ENCODE data around the gene AIF1L.
A peak's percentile ranks its signal among the peaks of the same experiment; 100 is the strongest.
"Not testable (repeated sequence)": the region's sequence is repeated elsewhere in the genome, so short reads cannot be mapped to it uniquely, and the experiment has no call there.

The AIF1L gene

GRCh38 chr9:131099845-131100244, 3.5 kb downstream of the AIF1L start:
- DNase-seq = not testable (repeated sequence)

DNA sequence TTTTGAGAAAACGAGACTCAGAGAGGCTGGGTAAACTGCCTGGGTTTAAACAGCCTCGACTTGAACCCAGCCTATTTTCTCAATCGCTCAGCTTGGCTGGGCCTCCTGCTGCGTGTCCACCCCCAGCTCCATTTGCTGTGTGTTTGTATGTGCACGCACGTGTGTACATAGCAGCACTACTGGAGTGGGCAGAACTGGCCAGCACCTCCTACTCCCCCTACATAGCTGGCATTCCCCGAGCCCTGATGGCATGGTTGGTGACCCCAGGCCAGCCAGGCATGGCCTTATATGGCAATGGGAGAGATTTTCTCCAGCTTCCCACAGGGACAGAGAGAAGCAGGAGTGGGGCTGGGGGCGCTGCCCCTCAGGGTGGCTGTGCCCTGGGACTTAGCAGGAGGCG, 4.1 kb downstream of the AIF1L start:
- DNase-seq = no peak

DNA sequence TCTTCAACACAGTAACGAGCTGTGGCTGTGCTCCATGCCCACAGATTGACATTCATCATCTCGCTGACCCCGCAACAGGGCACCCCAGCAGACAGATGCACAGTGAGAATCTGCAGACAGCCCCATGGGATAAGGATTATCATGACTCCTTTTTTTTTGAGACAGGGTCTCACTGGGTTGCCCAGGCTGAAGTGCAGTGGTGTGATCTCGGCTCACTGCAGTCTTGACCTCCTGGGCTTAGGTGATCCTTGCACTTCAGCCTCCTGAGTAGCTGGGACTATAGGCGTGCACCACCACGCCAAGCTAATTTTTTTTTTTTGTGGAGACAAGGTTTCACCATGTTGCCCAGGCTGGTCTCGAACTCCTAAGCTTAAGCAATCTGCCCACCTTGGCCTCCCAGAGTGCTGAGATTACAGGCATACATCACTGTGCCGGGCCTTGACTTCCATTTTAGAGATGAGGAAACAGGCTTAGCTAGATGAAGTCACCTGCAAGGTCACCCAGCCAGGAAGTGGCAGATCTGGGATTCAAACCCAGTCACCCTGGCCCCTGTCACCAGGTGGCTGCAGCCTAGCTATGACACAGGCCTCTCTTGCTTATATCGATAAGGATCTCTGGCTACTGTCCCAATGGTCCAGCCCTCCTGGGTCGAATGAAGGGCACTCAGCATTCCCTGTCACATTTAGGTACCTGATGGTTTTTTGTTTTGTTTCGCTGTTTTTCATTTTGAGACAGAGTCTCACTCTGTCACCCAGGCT, 5.1 kb downstream of the AIF1L start:
- DNase-seq = no peak

DNA sequence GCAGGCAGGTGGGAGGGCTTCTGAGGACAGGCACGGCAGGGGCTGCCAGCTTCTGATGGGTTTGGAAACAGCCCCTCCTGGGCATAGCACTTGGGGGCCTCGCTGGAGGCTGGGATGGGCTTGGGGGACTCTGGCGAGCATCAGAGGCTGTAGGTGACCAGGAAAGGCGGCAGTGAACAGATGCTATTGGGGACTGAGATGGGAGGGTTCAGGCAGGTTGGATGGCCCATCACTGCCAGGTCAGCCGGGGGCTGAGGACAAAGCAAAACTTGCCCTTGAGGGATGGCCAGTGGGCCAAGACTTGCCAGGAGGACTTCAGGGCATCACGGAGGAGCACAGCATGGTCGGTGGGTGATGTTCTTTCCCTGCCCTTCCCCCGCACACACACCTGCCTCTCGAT, 6.7 kb downstream of the AIF1L start:
- no peak for DNase-seq

DNA sequence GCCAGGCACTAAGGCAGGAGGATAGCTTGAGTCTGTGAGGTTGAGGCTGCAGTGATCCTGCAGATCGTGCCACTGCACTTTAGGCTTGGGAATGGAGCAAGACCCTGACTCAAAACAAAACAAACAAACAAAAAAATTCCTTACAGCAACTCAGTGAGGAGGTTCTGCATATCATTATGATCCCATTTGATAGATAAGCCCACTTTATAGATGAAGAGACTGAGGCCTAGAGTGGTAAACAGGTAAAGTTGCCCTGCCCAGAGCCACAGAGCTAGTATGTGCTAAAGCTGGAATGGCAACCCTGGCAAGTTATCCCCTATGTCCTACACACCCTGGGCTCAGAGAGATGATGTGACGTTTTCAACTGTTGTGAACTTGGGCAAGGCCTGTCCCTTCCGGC, 7.2 kb downstream of the AIF1L start:
- no peak for DNase-seq

GRCh38 chr9:131104016-131104740, 7.8 kb downstream of the AIF1L start:
- no peak for DNase-seq

GRCh38 chr9:131105952-131106351, 9.6 kb downstream of the AIF1L start:
- DNase-seq = no peak

- no peak for DNase-seq
Observed at GRCh38 chr9:131107760-131108159, 11.4 kb downstream of the AIF1L start.

DNA sequence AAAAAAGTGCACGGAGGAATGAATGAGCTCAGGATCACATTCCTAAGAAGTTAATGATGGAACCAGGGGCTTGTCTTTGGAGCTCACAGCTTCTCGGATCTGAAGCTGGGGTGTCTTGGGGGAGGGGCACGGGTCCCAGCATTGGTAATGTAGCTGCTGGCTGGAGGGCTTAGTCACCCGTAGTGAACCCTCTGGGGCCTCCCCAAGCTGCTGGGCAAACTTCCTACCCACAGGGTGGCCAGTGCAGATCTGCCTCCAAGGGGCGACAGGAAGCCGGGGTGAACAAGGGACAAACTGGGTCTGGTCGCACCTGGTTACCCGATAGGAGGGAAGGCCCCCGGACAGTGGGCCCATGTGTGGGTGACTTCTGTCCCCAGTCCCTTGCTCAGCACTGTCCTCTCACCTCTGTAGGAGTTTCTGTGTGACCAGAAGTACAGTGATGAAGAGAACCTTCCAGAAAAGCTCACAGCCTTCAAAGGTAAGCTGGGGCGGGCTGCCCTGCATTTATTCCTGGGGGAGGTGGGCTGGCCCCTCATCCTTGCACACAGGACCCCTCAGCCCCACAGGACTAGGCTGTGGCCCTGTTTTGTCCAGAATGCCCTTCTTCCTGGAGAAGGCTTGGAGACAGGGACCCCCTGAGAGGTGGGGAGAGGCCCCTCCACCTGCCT, 15.0 kb downstream of the AIF1L start:
- DNase-seq = no peak

GRCh38 chr9:131111854-131112311, 15.6 kb downstream of the AIF1L start:
- DNase-seq = no peak

DNA sequence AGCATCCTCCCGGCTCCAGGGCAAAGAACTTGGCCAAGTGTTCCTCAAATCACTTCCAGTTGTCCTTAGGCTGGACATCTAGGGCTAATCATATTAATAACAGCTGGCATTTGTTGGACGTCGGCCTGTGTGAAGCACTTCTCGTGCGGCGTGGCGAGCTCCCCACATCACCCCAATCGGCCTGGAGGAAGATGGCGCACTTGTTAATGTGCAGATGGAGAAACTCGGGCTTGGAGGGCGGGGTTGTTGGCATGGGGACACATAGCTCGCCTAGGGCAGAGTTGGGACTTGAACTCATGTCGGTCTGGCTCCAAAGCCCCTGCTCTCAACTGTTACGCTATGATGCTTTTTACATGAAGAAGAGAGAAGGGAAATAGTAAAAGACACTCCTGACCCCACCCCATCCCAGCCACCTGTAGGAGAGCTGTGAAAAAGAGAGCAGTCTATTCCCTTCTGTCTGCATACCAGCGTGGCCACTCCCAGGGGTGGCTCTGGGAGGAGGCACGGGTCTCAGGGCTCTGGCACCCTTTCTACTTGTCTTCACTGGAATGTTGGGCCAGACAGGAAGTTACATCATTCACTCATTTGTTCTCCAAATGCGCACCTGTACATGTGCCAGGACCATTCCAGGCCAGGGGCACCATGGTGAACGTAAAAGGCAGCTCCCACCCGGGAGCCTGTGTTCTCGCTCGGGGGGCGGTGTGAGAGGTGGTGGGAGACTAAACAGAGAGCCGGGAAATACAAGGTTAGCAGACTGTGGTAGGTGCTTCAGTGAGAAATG, 16.2 kb downstream of the AIF1L start:
- no peak for DNase-seq

DNA sequence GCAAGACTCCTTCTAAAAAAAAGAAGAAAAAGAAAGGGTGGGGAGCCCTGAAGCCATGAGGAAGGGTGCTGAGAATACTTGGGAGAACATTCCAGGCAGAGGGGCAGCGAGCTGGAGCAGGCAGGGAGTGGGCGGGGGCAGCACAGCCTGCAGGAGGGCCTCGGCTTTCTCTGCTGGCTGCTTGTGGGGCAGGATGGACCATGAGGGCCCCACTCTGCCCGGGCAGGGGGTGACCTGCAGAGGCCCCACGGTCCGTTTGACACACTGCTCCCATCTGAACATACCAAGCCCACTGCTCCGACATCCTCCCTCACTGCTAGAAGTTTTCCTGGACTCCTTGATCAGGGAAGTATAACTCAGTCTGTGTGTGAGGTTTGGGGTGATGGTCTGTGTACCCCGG, 17.3 kb downstream of the AIF1L start:
- no peak for DNase-seq

DNA sequence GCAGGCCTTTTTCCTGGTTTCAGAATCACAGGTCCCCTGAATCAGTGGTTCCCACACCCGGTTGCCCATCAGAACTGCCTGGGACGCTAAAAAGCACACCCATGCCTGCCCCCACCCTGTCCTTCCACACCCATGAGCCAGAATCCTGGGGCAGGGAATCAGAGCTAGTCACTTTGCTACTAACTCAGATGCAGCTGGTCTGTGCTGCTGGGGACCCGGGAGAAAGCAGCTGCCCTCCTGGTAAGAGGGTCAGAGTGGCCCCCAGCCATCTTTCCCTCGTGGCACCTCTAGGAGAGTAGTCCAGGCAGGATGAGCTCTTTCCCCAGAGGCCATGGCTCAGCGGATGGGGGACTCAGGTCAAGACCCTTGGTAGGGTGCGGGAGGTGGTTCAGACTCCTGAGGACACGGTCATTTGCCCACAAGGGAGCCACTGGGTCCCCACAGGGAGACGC, 17.8 kb downstream of the AIF1L start:
- no peak for DNase-seq

GRCh38 chr9:131115360-131115742, 19.0 kb downstream of the AIF1L start:
- not testable (repeated sequence) for DNase-seq

GRCh38 chr9:131116281-131117120, 20.2 kb downstream of the AIF1L start:
- peak; percentile 64 for DNase-seq

GRCh38 chr9:131117121-131117761, 20.9 kb downstream of the AIF1L start:
- DNase-seq = peak; percentile 64

GRCh38 chr9:131117762-131118145, 21.4 kb downstream of the AIF1L start:
- DNase-seq = no peak

- no peak for DNase-seq
Observed at GRCh38 chr9:131119600-131119999, 23.3 kb downstream of the AIF1L start.

- DNase-seq = no peak
Observed at GRCh38 chr9:131120620-131121228, 24.4 kb downstream of the AIF1L start.

DNA sequence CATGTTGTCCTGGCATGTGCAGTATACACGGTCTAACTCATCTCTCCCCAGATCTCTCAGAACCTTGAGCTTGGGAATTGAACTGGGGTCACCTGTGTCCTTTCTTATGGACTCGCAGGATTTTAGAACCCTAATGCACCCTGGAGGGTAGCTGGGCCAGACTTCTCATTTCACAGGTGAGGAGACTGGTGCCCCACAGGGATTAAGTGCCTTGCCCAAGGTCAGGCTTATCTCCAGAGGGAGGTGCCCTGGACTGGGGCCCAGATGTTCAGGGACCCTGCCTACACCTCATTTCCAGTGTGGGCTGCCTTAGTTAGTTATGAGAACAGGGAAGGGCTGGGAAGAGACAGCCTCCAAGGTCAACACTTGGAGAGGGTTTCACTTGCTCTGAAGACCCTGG, 25.0 kb downstream of the AIF1L start:
- no peak for DNase-seq

DNA sequence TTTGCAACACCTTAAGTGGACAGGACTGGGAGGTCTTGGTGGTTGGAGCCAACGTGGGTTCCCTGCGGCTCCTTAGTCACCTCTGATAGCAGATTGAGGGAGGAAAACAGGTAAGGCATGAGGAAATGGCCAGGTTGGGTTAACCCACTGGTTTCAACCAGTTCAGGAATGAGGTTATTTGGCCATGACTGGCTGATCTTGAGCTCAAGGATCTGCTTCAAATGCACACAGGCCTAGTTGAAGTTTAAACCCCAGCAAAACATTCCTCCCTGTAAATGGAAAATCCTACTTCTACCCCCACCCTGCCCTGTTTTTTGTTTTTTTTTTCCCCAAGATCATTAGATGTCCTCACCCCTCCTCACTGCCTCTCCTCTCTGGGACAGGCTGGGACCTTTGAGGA, 25.8 kb downstream of the AIF1L start:
- DNase-seq = no peak

Data from COR-L47 (cell line).